GM12878 (cell line): ENCODE data around the gene FKBP2. TPM values are rescaled to one million over a fixed set of nuclear protein-coding genes. Genes with fewer than 3 reads are reported as not detected.

ENCODE experiments used
- ATAC-seq: fragments of 200-7000 bp; cut with Tn5 transposase; 3 replicates; pipeline ENCODE4 v1.9.1; 2020; ENCODE audit warnings: mild to moderate bottlenecking, moderate library complexity
- BruUV-seq: library from RNA; stranded (reverse); fragments of 400-500 nt; replicated peaks from 2 replicates; lab custom pipeline; 2021; lab: Mats Ljungman, UMichigan
- CTCF ChIA-PET: fragments of 300-600 bp; sonication (Branson Sonifier 250); formaldehyde crosslinking; extraction: SDS; loops from one replicate; lab custom pipeline; 2021; ENCODE audit warnings: inconsistent platforms; lab: Yijun Ruan, JAX
- POLR2A ChIA-PET: fragments of 350-600 bp; formaldehyde crosslinking; extraction: SDS; loops from one replicate; lab custom pipeline; 2021; ENCODE audit warnings: inconsistent platforms; lab: Charles Lee
- RAD21 ChIA-PET: fragments of 300-600 bp; sonication (Branson Sonifier 250); formaldehyde crosslinking; loops from one replicate; lab custom pipeline; 2023; ENCODE audit warnings: antibody characterized with exemption; ENCODE audit not compliant: unreplicated experiment; lab: Charles Lee
- SMC1A ChIA-PET: fragments of 300-600 bp; sonication (Branson Sonifier 250); formaldehyde crosslinking; loops from one replicate; lab custom pipeline; 2023; ENCODE audit not compliant: unreplicated experiment, uncharacterized antibody; lab: Charles Lee
- DNase-seq: peaks from one replicate; pipeline ENCODE4 v3.0.0-alpha.2; 2011; ENCODE audit warnings: low read depth, low spot score
- FAIRE-seq: peaks from 3 replicates; lab custom pipeline; 2011; peaks lifted over from hg19 to GRCh38; lab: Jason Lieb, UNC
- H2AFZ ChIP-seq: 2 replicates; pipeline ENCODE4 v1.6.0; 2011; ENCODE audit warnings: low read depth, low read length, control low read depth; ENCODE audit not compliant: control insufficient read depth
- H3K27ac ChIP-seq: 2 replicates; pipeline ENCODE4 v1.5.1; 2011; ENCODE audit warnings: control low read depth; ENCODE audit not compliant: control insufficient read depth, insufficient read depth
- H3K27me3 ChIP-seq, 2 experiments: replicated peaks in 1 of 2; 2 replicates each; pipeline versions ENCODE4 v1.6.0 to v1.6.1; 2011; ENCODE audit warnings: low read length in 1 of 2; ENCODE audit not compliant: control insufficient read depth in 2 of 2, insufficient read depth in 2 of 2
- H3K36me3 ChIP-seq, 2 experiments: 2 replicates each; pipeline ENCODE4 v1.5.1; 2011; ENCODE audit warnings: low read length in 1 of 2; ENCODE audit not compliant: control insufficient read depth in 2 of 2, insufficient read depth in 2 of 2
- H3K4me1 ChIP-seq: 2 replicates; pipeline ENCODE4 v1.6.1; 2011; ENCODE audit warnings: mild to moderate bottlenecking, low read length, moderate library complexity, mixed read lengths; ENCODE audit not compliant: control insufficient read depth, insufficient read depth
- H3K4me2 ChIP-seq: 2 replicates; pipeline ENCODE4 v1.6.0; 2011; ENCODE audit warnings: control low read depth; ENCODE audit not compliant: control insufficient read depth, insufficient read depth
- H3K4me3 ChIP-seq: fragments of 200-600 bp; sonication (generic); 2 replicates; pipeline ENCODE4 v1.5.1; 2016
- H3K79me2 ChIP-seq: 2 replicates; pipeline ENCODE4 v1.6.0; 2011; ENCODE audit warnings: low read length; ENCODE audit not compliant: control insufficient read depth, insufficient read depth
- H3K9ac ChIP-seq: 2 replicates; pipeline ENCODE4 v1.8.0; 2011; ENCODE audit warnings: low read length, control low read depth, mixed read lengths; ENCODE audit not compliant: control insufficient read depth, insufficient read depth
- H3K9me3 ChIP-seq: replicated peaks from 3 replicates; pipeline ENCODE4 v1.5.1; 2011; ENCODE audit warnings: mild to moderate bottlenecking, low read length; ENCODE audit not compliant: control insufficient read depth, insufficient read depth
- H4K20me1 ChIP-seq: 2 replicates; pipeline ENCODE4 v1.6.0; 2011; ENCODE audit not compliant: control insufficient read depth, insufficient read depth
- BACH1 ChIP-seq: fragments of 450-650 bp; IDR thresholded peaks from 2 replicates; pipeline ENCODE4 v1.6.1; 2017; ENCODE audit warnings: mild to moderate bottlenecking, borderline replicate concordance
- EGR1 ChIP-seq, 2 experiments: IDR thresholded peaks; 1 replicate in 1 of 2; 2 replicates in 1 of 2; pipeline ENCODE4 v1.6.1; 2011 to 2012; ENCODE audit warnings: low read depth in 2 of 2, low read length in 2 of 2, borderline replicate concordance in 1 of 2, mild to moderate bottlenecking in 1 of 2, moderate library complexity in 1 of 2
- ETV6 ChIP-seq, 2 experiments: fragments of 450-650 bp in 1 of 2; IDR thresholded peaks in 1 of 2; conservative IDR thresholded peaks in 1 of 2; 2 replicates each; pipeline ENCODE4 v1.6.1; 2014; ENCODE audit warnings: antibody characterized with exemption in 1 of 2, borderline replicate concordance in 1 of 2, low read depth in 1 of 2, mild to moderate bottlenecking in 1 of 2, moderate library complexity in 1 of 2
- IKZF2 ChIP-seq, 2 experiments: fragments of 450-650 bp; IDR thresholded peaks; 2 replicates each; pipeline ENCODE4 v1.6.1; 2017; ENCODE audit warnings: mild to moderate bottlenecking in 2 of 2, moderate library complexity in 2 of 2
- NFIC ChIP-seq: IDR thresholded peaks from 2 replicates; pipeline ENCODE4 v1.6.1; 2012; ENCODE audit warnings: low read depth, mild to moderate bottlenecking, inconsistent platforms, low read length, moderate library complexity
- POLR2A ChIP-seq: IDR thresholded peaks from 2 replicates; pipeline ENCODE4 v1.6.1; 2011; ENCODE audit warnings: low read depth, mild to moderate bottlenecking, low read length
- POLR2AphosphoS2 ChIP-seq: IDR thresholded peaks from 2 replicates; pipeline ENCODE4 v1.6.1; 2011; ENCODE audit warnings: low read depth, mild to moderate bottlenecking, low read length, improper control_type of control experiment, moderate library complexity
- STAT1 ChIP-seq: fragments of 450-650 bp; conservative IDR thresholded peaks from 2 replicates; pipeline ENCODE4 v1.6.1; 2014; ENCODE audit warnings: antibody characterized with exemption, mild to moderate bottlenecking
- WGBS: methylation state at CpG from one replicate; pipeline ENCODE4 v1.1.6; 2016; ENCODE audit warnings: low lambda C conversion rate; ENCODE audit not compliant: insufficient replicate concordance, insufficient coverage; ENCODE audit errors: missing lambda C conversion rate; 5-methylcytosine and 5-hydroxymethylcytosine counted together
- in situ Hi-C: fragments of 300-500 bp; cut with MboI; formaldehyde crosslinking; loops from 9 replicates; pipeline ENCODE4 v1.14.3; 2018; ENCODE audit warnings: mixed read lengths
- intact Hi-C: fragments of 100-400 bp; cut with micrococcal nuclease; formaldehyde crosslinking; loops from one replicate; pipeline ENCODE4 v1.14.2; 2022; ENCODE audit not compliant: unreplicated experiment
- polyA plus RNA-seq, 11 experiments: library from polyadenylated mRNA; depleted of rRNA in 4 of 11; unstranded in 6 of 11; stranded (reverse) in 5 of 11; fragments of >200 nt; fragmentation: Nextera tagmentation in 4 of 11; fragmentation: Illumina TruSeq in 1 of 11; extraction: Ambion mirVana in 4 of 11; extraction: Trizol in 1 of 11; gene quantifications; 1 replicate in 1 of 11; 2 replicates in 10 of 11; pipeline versions ENCODE4 v1.2.1 to v1.2.3, GENCODE V29; 2011 to 2016; ENCODE audit warnings: inconsistent platforms in 2 of 11, missing spikeins in 2 of 11, low read depth in 1 of 11
- total RNA-seq, 4 experiments: library from RNA; depleted of rRNA in 3 of 4; stranded (reverse); fragments of >200 nt in 3 of 4; fragmentation: Illumina TruSeq in 1 of 4; extraction: Trizol in 1 of 4; gene quantifications; 2 replicates each; pipeline versions ENCODE4 v1.2.1 to v1.2.3, GENCODE V29; 2013 to 2021

The FKBP2 gene
- total and polyA plus RNA-seq, 10 of the 15 experiments (the other 5 are each of a cell fraction or from before 2014, with no cell fraction given), result 1.8 to 99.7 (median 39.5) TPM

DNA sequence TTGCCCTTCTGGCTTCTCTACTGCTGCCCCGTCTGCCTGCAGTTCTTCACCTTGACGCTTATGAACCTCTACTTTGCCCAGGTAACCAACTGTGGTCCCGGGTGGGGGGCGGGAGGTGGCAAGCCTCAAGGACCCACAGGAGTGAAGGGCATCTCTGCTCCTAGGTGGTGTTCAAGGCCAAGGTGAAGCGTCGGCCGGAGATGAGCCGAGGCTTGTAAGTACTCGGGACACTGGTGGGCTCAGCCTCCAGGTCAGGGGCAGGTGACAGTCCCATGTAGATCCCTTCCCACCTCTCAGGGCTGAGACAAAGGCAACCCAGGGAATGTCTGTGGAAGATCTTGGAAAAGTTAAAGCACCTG lies 45.9 kb downstream of the FKBP2 start (continued):
- TF ChIP-seq NFIC (no peak), BACH1 (no peak), STAT1 (no peak)

DNA sequence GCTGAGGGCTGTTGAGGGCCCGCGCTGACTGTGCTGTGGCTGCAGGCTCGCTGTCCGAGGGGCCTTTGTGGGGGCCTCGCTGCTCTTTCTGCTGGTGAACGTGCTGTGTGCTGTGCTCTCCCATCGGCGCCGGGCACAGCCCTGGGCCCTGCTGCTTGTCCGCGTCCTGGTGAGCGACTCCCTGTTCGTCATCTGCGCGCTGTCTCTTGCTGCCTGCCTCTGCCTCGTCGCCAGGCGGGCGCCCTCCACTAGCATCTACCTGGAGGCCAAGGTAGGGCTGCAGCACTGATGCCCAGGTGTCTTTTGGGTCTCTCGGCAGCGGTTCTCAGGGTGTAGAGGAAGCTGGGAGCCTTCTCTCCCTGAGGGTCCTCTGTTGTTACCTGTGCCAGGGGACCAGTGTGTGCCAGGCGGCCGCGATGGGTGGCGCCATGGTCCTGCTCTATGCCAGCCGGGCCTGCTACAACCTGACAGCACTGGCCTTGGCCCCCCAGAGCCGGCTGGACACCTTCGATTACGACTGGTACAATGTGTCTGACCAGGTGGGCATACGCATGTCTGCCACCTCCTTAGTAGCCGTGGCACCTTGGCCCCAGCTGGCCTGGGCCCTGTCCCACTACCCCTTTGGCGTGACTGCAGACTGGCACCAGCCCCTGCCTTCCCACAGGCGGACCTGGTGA lies 46.9 kb downstream of the FKBP2 start:
- Histone ChIP-seq H3K27ac (no peak overlapping the region), H2AFZ (no peak overlapping the region), H3K4me1 (peaks cover 7% of the 10 kb centered on the region), H3K9ac (no peak overlapping the region), H3K79me2 (peaks cover 15% of the 10 kb centered on the region), H3K4me3 (no peak overlapping the region), H3K27me3 (peaks cover under 1 to 5% of the 10 kb centered on the region in 2 experiments), H3K9me3 (no peaks in the 10 kb centered on the region), H3K4me2 (no peak overlapping the region), H3K36me3 (peaks cover 0 to 2% of the 10 kb centered on the region in 2 experiments; a peak in 2 of 4 replicates), H4K20me1 (no peaks in the 10 kb centered on the region)
- DNase-seq (no peak), ATAC-seq (no peak), FAIRE-seq (no peak)
- intact Hi-C loops (no loop called here), in situ Hi-C loops (no loop called here)
- no TSS peak for BruUV-seq
- ChIA-PET RAD21 (no interaction called here), POLR2A (interaction anchor here (0.5 kb wide), 1 partner anchor 602 kb away, joined by 4 read pairs; no protein-coding TSS in a partner anchor), CTCF (interaction anchor here (0.9 to 2.3 kb wide), 3 partner anchors 13 to 83 kb away, joined by 3 to 7 read pairs (median 4); partner anchors contain the start of gene CATSPERZ), SMC1A (interaction anchor here (1.4 kb wide), 1 partner anchor 82 kb away, joined by 3 read pairs; no protein-coding TSS in a partner anchor)
- TF ChIP-seq IKZF2 (IDR thresholded peaks at IDR 0.05) (no peak), ETV6 (conservative IDR thresholded peaks at IDR 0.05 in 1 of 2, IDR thresholded peaks at IDR 0.05 in 1 of 2; ENCODE audit: borderline replicate concordance in 1 of 2, low read depth in 1 of 2) (no peak), EGR1 (IDR thresholded peaks at IDR 0.05; ENCODE audit: borderline replicate concordance in 1 of 2, low read depth in 2 of 2, low read length in 2 of 2) (no peak), POLR2A (no peak), POLR2AphosphoS2 (no peak)
- WGBS, result 87% methylated on average over 31 of the region's 33 CpGs
